ENCODE measurements around the gene CSNK1G3.

GRCh38 chr5:123486951-123487655 is 24.9 kb upstream of the CSNK1G3 start:
- TF ChIP-seq CTCF (conservative IDR thresholded peaks at IDR 0.05; ENCODE audit: low read length): no peak
- TF ChIP-seq EZH2phosphoT487 (IDR thresholded peaks at IDR 0.05; ENCODE audit: borderline replicate concordance, low read depth, low read length): no peak

Measured in OCI-LY7 (cell line).